SIG-M5 (cell line): Measurements from ENCODE around the gene KLHL15.
"Not testable (repeated sequence)": the region's sequence is repeated elsewhere in the genome, so short reads cannot be mapped to it uniquely, and the experiment has no call there.

Source experiments
- DNase-seq: peaks from one replicate; lab custom pipeline; 2025; lab: John Stamatoyannopoulos, UW

Gene KLHL15

DNA sequence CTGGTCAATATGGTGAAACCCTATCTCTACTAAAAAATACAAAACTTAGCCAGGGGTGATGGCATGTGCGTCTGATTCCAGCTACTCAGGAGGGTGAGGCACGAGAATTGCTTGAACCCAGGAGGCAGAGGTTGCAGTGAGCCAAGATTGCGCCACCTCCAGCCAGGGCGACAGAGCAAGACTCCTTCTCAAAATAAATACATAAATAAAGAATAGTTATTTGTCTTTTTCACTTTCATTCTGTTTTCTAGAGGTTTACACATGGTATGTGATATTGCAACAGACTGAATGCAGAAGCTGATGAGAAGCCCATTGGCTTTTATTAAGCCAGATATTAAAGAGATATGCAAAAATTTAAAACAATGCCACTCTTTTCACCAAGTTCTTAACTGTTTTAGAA is 8.2 kb downstream of the KLHL15 start:
- no peak for DNase-seq

DNA sequence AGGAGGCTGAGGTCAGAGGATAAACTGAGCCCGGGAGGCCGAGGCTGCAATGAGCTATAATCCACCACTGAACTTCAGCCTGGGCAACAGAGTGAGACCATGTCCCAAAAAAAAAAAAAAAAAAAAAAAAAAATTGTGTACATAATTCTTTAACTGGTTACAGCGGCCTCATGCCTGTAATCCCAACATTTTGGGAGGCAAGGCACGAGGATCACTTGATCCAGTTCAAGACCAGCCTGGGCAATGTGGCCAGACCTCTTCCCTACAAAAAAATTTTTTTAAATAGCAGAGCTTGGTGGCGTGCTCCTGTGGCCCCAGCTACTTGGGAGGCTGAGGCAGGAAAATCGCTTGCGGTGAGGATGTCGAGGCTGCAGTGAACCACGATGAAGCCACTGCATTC is 9.3 kb downstream of the KLHL15 start:
- no peak for DNase-seq

DNA sequence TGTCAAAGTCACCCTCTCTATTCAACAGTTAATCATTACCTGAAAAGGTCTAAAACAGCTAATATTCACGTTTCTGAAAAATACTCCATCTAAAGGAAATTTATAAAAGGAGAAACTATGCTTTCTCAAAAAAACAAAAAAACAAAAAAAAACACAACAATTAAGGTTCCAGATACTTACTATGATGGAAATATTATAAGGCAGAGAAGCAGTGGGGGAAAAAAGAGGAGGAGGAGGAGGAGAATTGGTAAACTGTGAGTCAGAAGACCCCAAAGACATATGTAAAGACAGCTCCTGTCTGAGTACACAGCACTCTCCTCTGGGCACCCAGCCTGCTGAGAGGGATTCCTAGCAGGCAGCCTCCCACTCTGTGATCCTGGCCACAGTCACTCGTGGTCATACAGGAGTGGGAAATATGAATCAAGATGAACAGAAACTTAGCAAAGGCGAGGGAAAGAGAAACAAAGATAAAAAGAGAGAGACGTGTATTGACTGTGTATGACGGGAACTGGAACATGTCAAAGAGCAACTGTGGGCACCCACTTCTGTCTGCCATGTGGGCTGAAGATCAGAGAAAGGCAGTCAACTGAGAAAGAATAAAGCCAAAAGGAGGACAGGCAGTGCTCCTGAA is 12.5 kb downstream of the KLHL15 start:
- no peak for DNase-seq

DNA sequence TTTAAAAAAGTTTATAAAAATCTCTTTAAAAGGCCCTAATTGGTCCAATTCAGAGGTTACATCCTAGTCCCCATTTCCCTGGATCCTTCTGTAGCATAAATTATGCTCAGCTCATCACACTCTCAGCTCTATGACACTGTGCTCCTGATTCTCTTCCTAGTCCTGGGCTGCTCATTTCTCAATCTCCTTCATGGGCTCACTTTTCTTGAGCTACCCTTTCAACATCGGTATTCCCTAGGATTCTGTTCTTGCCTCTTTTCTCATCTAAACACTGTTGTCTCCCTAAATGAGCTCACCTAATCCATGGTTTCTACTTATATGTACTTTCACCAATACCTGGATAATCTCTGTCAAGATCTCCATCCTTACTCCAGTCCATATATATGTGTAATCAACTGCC is 14.7 kb downstream of the KLHL15 start:
- DNase-seq, result no peak

DNA sequence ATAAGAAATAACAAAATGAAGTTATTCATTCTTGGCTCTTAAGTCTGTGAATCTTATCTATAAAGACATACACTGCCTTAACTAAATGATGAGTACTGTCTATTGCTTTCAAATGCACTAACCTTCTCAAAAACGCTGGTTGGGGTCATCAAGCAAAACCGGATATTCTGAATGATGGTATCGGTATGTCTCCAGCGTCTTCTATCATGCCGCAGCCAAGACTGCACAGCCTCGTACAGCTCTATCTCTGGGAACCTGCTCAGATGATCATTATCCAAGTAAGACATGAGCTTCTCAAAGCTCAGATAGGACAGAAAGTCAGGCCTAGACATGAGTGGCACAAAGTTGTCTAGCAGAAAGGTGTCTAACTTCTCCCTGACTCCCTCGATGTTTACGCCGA is 21.1 kb downstream of the KLHL15 start:
- no peak for DNase-seq

DNA sequence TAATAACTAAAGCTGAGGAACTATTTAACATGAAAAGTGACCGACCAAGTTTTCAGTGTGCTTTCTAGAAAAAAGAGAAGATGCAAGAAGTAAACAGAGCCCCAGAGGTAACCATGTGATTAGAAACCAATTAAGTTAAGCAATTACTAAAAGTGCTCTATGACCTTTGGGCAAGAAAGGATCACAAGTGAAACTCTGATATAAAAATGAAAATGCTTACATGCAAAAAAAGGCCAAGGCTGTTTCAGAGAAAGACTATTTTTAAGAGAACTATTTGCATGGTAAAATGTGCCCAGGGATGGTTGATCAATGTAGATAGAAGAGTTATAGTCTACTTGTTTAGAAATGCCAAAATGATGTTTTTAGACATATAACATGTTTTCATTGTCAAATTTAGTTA is 22.0 kb downstream of the KLHL15 start:
- DNase-seq, result no peak

DNA sequence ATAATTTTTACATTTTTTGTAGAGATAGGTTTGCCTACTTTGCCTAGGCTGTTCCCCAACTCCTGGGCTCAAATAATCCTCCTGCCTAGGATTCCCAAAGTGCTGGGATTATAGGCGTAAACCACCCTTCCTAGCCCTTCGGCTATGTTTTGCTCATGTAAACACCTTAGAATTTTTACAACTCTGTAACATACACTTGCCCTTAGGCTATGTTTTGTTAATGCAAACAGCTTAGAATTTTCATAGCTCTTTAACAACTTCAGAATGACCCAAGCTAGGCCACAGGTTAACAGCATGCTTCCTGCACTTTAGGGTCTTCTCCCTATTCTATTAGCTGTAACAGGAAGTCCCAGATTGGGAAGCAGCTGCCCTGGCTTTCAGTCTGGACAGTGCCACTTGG is 24.2 kb downstream of the KLHL15 start:
- no peak for DNase-seq

DNA sequence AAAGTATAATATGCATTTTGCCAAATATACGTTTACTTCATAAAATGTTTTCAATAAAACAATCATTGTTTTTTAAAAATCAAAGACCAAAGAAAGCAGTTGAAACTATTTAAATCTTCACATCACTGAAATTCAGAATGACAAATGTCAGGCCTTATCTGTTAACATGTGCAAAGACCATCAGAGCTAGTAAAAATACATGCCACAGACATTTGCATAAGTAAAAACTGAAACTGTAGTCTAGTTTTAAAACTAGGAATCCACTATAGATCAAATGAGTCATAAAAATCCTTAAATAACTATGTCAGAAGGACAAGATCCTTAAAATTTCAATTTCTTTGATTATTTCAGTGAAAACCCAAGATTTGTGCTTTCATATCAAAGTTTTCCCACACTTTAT is 24.8 kb downstream of the KLHL15 start:
- no peak for DNase-seq

DNA sequence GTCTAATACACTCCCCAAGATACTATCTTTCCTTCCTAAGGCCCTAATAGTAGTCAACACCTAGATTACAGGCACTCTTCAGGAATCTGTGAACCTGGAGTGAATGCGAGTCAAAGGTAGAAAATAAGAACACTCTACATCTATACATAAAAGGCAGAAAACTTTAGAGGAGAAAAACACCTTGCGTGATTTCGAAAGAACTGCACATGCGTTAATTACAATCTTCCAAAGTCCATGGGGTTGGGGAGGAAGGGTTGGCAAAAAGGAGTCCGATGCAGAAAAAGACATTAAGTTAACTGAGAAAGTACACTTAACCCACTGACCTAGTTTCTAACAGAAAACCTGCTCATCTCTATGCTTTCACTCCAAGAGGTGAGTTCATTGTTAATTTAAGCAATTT is 27.3 kb downstream of the KLHL15 start:
- no peak for DNase-seq

DNA sequence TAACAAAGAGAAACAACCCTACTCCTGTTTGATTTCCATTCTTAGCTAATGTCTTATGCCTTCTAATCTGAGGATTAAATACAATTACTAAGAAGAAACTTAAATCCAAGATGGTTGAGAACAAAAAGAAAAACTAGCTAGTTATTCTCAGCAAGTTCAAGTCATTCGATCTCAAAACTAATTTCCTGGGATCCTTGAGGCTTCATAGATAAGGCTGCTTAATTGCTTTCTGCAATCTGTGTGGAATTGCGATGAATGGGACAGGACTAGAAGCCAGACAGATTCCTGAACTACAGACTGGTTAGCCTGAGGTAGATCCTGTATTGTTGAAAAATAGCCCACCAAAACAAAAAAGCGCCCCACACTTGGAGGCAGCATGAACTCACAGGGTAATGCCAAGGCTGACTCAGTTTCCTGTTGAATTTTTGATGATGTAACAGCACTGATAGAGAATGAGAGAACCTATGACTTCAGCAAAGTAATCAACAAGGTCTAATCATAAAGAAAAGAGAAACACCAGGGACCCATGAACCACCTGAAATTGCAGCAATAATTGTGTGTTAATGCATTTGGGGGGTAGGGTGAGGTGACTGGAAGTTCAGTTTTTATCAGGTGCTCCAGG is 33.9 kb downstream of the KLHL15 start:
- no peak for DNase-seq

DNA sequence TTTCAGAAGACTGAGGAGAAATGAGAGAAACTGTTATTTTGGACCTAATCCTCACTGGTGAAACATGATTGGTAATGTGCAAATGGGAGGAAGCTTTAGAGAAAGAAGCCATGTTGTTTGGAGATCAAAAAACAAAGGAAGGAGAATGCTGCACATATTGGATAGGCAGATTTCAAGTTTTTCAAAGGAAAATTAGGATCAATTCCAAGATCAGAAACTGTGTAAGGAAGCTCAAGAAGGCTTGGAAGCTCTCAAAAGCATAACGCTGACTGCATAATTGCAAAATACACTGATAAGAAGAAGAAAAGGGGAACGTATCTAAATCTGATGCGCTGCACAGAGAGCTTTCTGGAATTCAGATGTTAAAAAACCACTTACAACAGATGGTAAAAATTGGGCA is 34.6 kb downstream of the KLHL15 start:
- no peak for DNase-seq

DNA sequence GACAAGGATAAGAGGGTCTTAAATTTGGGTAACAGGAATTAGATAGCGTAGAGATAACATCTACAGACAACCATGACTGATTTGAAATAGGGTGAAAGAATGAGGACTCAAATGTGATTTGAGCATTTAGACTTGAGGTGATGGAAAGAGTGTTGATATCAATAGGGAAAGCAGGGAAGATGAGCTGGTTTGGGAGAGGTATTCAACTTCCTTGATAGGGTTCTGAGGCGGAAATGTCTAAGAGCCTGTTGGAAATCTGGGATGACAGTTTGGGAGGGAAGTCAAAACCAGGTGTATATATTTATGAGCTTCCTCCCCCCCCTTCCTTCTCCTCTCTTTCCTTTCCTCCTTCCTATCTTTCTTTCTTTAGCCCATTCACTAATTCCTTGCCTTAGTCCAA is 36.5 kb downstream of the KLHL15 start:
- DNase-seq, result no peak

DNA sequence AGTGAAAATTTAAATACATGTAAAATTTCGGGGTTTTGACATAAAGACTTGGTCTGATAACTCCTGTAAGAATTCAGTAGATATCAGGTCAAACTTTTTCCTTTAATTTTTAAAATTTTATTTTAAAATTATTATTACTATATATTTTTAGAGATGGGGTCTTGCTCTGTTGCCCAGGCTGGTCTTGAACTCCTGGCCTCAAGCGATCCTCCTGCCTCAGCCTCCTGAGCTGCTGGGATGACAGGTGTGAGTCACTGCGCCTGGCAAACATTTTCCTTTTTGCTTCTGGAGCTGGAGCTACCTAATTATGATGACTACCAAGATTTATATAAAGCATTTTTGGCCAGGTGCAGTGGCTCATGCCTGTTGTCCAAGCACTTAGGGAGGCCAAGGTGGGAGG is 37.3 kb downstream of the KLHL15 start:
- no peak for DNase-seq

DNA sequence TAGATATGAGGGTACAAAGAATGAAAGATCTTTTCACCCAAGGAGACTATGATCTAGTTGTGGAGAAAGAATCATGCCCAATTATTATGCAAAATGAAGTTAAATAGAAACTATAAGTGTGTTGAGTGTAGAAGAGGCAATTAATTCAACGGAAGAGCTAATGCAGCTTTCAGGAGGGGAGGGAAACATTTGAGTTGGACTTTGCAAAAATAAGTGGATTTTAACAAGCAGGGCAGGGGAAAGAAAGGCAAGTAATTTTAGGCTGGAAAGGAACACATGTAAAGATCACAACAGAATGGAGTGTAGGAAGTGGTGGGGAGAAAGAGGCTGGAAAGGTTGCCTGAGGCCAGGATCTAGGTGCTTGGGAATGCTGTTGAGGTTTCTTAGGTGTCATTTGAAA is 44.1 kb downstream of the KLHL15 start:
- no peak for DNase-seq

DNA sequence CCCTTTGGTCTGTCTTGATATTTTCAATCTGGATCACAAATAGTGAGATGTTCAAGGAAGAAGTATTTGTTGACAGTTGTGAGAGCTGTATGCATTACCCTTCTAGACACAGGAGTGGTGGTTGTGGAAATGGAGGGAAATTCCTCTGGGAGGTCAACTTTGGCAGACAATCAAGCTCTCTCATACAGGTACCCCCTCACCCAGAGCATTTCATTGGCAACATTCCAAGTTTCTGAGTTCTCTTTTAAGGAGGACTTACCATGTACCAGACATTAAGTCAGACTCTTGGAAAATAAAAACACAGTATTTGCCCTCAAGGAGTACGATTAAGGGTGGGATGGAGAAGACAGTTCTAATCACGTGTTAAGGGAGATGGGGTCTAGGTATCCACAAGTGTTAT is 45.3 kb downstream of the KLHL15 start:
- DNase-seq, result no peak

DNA sequence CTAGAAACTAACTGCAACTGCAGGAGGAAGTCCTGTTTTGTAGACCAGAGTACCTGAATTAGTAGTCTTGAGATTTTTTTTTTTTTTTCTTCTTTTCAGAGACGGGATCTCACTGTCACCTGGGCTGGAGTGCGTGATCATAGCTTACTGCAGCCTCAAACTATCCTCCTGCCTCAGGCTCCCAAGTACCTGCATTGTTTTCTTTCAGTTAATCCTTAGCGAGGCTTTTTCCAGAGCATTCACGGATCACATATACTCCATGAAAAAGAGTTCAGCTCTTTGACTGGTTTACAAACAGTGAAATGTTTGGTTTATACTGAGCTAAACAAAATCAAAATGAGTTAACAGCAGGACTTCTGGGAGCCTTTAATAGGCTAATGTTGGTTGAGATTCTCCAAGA is 45.8 kb downstream of the KLHL15 start:
- no peak for DNase-seq

DNA sequence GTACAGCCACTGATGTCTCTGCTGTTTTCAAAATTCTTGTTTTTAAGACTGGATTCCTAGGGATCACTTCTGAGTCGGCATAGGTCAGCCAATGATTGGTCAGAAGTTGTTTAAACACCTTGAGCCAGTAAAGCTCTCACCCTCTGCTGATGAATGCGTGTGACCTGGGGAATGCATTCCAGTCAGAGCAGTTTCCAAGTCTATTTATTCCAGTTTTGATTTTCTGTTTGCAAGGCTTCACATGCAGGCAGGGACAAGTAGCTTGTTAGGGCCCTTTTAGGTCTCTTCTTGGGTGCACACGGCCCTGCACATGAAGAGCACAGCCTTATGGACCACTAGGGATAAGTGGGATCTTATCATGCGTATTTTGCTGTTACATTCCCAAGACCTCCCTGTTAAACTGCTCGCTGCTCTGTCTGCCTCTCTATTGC is 47.0 kb downstream of the KLHL15 start:
- no peak for DNase-seq

DNA sequence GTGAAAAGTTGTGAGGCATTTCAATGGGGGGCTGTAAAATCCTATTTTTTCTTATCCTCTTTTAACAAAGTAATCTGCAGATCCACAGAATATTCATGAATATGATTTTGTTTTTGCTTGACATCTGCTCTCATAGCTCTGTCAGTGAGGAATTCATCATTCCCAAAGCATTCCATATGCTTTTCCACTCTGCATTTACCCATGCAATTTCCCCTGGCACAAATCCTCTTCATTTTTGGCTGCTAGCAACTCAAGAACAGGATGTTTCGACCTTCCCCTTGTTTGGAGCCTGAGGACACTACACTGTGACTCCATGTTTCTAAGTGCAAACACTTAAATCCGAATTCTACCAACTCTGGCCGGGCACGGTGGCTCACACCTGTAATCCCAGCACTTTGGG is 48.5 kb downstream of the KLHL15 start:
- no peak for DNase-seq

DNA sequence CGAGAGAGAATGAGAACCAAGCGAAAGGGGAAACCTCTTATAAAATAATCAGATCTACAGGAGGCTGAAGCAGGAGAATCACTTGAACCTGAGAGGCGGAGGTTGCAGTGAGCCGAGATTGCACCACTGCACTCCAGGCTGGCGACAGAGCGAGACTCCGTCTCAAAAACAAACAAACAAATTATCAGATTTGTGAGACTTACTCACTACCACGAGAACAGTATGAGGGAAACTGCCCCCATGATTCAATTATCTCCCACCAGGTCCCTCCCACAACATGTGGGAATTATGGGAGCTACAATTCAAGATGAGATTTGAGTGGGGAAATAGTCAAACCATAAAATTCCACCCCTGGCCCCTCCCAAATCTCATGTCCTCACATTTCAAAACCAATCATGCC is 61.4 kb downstream of the KLHL15 start:
- not testable (repeated sequence) for DNase-seq

DNA sequence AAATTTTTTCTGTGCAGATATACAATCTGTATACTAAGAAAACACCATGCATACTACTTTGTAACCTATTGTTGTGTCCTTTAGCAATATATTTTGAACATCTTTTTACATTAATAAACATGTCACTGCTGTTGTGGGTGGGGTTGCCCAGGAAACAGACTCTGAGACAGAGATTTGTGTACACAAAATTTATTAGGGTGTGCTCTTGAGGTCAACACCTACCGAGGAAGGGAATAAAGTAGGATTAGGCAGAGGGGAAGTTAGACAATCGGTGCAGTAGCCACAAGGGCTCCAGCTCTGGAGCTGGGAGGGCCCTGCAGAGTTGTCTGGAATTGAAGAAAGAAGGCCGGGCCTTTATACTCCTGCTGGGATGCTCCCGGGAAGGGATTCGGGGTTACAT is 62.8 kb downstream of the KLHL15 start:
- DNase-seq, result no peak

DNA sequence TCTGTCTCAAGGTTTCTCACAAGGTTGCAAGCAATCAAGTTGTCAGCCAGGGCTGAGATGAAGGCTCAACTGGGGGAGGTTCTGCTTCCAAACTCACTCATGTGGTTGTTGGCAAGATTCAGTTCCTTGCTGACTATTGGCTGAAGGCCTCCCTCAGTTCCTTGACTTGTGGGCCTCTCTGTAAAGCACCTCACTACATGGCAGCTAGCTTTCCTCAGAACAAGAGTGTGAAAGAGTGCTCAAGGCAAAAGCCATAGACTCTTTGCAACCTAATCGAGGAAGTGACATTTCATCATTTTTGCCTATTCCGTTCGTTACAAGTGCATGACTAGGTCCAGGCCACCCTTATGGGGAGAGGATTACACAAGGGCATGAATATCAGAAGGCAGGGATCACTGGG is 67.2 kb downstream of the KLHL15 start:
- peak; percentile 88 for DNase-seq

DNA sequence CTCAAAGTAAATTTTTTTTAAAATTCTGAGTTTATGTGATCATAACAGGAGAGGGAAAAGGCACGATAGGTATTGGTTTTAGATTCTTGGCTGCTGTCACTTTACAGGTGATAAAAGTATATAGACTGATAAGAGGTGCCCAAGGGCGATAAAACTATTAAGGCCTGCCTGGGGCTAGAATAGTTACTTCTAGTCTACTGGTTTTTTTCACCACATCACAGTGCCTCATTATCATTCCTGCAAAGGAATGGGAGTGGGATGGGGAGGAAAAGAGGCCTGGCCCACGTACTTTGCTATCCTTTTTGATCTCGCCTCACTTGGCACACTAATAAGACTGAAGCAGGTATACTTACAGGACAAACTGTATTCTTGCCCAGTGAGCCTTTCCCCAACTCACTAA is 72.6 kb downstream of the KLHL15 start:
- no peak for DNase-seq

DNA sequence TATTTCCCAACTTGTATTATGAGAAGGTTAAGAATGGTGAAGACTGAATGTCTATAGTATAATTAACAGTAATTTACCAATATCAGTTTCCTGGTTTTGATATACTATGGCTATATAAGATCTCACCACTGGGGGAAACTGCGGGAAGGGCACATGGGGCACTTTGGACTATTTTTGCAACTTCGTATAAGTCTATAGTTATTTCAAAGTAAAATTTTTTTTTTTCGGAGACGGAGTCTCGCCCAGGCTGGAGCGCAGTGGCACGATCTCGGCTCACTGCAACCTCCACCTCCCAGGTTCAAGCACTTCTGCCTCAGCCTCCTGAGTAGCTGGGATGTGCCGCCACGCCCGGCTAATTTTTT is 73.1 kb downstream of the KLHL15 start:
- DNase-seq, result peak; percentile 2
